NCI-H187 (cell line): Measurements from ENCODE around the gene TIMP3.

Experiments used
- DNase-seq, 2 experiments: peaks; one replicate each; lab custom pipeline; 2025; lab: John Stamatoyannopoulos, UW

The TIMP3 gene

GRCh38 chr22:32786027-32786418, 15.5 kb upstream of the TIMP3 start:
- DNase-seq, result no peak

DNA sequence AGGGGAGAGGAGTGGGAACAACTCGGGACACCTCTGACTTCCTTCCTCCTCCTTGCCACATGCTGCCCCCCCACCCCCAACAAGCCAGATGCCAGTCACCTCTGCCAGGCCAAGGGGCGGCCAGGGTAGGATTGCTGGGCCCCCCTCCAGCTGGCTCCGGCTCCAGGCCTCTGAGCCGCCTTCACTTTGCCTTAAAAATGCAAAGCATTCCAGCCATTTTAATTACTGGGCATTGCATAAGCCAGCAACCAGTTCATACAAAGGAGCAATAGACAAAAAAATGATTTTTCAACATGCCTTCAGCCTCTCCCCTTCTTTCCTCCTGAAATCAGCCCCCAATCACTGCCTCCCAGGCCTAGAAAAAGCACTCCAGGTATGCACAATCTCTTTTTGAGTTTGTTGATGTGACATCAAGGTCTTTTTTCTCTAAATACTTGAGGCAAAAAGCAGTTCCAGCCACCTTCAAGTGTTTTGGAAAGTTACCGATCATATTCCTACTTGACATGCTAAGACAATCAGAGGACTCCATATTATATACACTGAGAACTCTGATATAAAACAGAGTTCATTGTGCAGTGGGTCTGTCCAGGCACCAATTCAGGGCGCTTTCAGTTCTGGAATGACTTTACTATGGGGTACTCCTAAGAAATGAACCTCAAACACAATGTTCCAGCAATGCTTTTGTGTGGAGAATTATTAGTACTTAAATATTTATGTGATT, 12.4 kb upstream of the TIMP3 start:
- no peak for DNase-seq

DNA sequence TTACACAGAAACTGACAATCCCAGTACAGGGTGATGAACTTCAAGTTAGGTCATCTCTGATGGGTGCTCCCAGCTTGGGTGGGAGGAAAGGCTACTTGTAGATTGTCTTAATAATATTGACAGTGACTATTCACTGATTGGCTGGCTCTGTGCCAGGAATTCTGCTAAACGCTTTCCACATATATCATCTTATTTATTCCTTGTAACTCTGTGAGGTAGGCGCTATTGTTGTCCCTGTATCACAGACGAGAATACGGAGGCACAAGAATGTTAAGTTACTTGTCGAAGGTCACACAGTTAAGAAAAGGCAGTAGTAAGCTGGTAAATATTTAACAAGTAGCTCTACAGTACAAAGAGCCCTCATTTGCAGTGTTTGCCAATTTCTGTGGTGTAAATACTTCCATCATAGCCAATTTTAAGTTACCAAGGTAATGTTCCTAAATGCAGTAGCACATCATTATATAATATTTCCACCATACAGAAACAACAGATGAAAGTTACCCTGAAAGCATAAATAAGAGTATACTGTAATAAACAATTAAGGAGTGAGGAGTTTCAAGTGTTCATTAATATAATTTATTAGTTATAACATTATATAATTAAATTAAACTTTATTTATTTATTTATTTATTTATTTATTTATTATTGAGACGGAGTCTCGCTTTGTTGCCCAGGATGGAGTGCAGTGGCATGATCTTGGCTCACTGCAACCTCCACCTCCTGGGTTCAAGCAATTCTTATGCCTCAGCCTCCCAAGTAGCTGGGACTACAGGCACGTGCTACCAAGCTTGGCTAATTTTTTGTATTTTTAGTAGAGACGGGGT, 11.5 kb upstream of the TIMP3 start:
- no peak for DNase-seq

- DNase-seq, result no peak
Measured at GRCh38 chr22:32791056-32791455, 10.4 kb upstream of the TIMP3 start.

GRCh38 chr22:32791485-32791884, 10.0 kb upstream of the TIMP3 start:
- DNase-seq, result no peak

DNA sequence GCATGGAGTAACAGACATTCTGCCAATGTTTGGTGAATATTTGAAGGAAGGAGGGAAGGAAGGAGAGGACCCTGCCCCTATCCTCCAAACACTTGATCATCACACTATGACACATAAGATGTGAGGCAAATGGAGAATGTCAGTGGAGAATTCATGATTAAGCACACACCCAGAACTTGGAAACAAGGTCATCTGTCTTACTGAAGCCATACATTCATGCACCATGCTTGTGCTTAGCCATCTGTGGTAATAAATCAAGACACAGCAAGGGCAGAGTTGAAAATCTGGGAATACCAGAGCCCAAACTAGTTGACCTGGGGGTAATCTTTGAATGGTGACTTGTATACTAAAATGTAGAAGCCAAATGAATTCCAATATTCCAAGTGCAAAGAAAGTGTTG, 7.9 kb upstream of the TIMP3 start:
- DNase-seq, result no peak

DNA sequence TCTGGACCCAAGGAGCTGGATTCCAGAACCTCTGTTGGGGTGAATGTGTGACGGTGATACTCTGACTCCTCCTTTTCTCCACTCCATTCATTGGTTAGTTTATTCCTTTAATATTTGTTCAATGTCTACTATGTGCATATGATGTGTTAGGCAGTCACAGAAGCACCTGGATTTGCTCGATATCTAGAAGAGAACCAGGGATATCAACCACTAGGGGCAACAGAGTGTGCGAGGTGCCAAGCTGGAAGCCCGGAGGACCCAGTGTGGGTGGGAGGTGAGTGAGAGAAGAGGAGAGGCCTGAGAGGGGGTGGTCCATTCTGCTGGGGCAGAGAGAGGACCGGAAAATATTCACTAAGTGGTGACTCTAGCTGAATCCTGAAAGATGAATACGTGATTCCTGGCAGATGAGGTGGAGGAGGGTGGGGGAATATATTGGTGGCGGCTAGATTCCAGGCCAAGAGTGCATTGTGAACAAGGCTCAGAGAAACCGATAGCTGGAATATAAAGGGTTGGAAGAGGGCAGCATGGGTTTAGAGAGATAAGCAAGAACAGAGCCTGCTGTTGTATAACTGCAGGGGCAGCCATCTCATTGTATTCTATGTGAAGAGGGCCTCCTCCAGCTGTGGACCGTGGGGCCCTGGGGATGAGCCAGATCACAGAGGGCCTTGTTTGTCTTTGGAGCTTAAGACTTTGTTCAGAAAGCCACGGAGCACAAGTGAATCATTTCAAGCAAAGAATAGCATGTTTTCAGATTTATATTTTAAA, 6.9 kb upstream of the TIMP3 start:
- DNase-seq, result no peak

DNA sequence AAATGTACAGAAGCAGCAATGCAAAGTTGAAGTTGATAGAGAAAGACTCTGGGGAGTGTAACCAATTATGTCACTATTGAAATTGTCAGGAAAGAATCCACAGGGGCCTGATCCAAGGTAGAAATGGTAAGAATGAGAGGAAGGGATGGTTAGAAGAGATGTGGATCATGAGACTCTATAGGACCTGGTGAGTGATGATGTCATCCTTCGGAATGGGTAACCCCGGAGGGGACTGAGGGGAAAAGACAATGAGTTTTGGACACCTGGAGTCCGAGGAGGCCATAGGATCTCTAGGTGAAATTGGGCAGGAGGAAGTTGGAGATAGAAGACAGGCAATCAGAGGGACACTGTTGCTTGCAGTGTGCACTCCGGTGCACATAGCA, 6.3 kb upstream of the TIMP3 start:
- no peak for DNase-seq

DNA sequence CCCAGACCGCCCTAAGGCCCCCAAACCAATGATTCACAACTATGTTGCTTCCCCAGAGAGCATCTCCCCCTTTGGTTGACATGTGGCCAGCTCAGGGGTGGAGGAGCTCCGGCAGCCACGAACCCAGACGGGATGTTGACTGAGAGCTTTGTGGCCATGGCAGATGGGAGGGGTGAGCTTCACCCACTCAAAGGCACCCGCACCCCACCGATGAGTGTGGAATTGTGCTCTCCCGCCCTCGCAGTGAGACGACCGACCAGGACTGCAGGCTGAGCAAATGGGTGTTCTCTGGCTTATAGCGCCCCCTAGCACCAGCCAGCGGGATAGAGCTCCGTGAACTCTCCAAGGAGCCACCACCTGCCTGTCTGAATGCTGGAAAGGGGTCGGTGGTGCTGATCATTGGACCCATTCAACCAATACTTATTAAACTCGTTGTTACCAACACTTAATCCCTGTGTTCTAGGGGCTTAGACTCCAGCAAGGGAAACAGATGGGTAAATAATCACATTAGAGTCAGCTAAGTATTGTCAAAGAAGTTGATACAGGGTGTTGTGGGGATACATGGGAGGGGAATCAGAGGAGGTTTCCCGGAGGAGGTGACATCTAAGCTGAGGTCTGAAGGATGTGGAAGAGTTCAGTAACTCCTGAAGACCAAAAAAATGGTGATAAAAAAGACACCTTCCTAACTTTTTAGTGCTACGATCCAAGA, 4.5 kb upstream of the TIMP3 start:
- DNase-seq, result no peak

GRCh38 chr22:32799496-32799895, 2.0 kb upstream of the TIMP3 start:
- DNase-seq, result no peak

DNA sequence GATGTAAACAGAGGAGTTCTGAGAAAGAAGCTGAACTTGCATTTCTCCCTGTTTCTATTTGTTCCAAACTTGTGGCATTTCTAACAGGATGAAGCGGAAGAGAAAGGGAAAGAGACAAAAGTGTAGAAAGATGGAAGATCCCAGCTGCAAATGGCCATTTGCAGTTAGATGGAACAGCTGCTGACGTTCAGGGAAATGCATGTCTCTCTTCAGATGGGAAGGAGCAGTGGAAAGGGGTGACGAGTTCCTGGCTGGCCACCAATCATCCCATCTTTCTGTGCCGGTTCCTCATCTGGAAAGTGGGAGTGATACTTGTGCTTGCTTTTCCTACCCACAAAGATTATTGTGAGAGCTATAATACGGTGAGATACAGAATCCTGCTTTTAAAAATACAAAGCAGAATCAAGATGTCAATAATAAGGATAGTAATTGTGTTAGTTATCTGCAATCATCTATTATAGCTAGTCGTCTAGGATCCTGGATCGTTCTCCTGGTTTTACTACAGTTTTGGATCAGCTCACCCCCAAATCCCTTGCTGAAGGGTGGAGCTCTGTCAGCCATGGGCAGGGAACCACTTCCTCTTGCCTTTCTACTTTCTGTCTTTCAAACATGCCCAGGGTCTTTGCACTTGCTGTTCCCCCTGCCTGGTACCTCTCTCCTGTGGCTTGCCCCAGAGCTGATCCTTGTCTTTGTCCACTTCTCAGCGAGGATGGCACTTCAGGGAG, 1.2 kb upstream of the TIMP3 start:
- no peak for DNase-seq

DNA sequence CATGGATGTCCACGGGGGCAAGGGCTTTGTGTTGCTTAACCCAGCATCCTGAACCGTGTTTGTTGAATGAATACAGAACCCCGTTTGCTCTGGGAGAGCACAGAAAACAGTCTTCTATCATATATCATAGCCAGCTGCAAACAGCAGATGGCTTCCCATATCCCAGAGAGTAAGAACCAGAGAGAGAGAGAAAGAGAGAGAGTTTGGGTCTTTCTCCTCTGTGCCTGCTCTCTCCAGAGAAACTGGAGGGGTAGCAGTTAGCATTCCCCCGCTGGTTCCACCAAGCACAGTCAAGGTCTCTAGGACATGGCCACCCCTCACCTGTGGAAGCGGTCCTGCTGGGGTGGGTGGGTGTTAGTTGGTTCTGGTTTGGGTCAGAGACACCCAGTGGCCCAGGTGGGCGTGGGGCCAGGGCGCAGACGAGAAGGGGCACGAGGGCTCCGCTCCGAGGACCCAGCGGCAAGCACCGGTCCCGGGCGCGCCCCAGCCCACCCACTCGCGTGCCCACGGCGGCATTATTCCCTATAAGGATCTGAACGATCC, 440 bp upstream of the TIMP3 start:
- no peak for DNase-seq

DNA sequence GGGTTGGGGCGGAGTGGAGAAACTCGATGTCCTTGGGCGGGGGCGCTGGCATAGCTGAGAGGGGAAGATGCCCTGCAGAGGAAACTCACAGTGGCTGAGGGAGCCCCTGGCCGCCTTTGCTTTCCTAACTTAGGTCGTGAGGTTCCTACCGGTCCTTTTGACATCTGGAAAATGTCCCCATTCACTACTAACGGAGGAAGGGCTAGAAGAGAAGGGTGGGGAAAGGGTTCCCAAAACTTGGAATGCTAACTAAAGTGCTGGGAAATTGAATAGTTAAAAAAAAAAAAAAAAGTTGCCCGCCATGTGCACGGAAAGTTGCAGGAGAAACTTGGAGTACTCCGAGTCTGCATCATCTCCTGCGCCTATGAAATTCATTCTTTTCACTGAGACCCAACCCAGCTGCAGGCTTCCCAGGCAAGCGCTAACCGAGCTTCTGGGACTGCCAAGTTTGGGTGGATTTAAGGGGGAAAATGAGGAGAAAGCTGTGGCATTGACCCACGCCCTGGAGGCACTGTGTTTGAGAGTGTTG, 796 bp downstream of the TIMP3 start:
- no peak for DNase-seq

DNA sequence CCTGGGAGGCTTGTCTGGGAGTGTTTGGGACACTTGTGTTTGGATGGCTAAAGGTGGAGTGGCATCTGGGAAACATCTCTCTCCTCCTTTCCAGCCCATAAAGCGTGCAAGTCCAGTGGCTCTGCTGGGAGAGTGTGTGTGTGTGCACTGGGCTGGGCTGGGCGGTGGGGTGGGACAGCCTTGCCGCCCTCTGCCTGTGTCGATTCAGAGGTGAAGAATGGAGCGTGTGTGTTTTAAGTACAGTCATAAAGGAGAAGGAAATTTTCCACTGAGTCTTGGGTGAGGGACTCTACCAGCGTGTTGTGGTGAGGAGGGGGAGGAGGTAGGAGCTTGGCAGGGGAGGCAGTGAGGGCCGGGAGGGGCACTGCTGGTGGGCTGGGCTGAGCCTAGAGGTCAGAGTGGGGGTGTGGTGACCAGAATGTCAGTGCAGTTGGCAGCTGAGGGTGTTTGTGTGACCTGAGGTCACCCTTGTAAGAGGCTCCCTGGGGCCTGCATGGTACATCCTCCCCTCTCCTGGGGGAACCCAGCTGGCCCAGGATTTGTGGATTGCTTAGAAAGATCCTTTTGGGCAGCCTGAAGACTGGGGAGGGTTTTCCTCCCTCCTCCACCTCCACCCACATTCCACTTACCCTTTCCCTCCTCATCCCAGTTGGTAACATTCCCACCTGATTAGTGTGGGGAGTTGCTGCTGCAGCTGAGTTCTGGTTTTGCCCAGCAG, 1.7 kb downstream of the TIMP3 start:
- DNase-seq, result no peak

DNA sequence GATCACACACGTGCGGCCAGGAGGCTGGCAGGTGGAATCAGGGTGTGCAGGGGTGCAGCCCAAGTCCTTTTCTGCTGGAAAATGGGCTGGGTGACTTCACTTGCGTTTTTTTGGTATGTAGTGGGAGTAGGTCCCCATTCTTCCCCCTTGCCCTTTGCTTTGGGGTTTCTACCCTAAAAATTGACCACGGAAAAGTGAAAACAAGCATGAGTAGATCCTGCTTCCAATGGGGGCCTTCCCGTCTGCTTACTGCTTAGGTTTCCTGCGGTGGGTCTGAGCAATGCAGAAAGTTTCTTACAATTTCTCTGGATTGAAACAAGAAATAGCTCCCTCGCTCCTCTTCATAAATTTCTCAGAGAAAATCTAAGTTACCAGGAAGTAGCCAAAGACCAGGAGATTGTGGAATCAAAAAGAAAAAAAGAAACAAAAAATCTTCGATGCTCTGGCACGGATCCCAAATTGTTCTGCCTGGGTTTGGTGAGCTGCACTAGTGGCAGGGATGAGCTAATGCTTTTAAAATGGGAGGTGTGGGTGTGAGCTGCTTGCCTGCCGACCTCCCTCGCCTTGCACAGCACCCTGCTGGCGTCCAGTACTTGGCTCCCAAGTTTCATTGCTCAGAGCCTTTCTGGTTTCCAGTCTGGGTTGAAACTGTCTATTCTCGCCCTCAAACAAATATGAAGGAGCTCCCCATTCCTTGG, 2.4 kb downstream of the TIMP3 start:
- no peak for DNase-seq

DNA sequence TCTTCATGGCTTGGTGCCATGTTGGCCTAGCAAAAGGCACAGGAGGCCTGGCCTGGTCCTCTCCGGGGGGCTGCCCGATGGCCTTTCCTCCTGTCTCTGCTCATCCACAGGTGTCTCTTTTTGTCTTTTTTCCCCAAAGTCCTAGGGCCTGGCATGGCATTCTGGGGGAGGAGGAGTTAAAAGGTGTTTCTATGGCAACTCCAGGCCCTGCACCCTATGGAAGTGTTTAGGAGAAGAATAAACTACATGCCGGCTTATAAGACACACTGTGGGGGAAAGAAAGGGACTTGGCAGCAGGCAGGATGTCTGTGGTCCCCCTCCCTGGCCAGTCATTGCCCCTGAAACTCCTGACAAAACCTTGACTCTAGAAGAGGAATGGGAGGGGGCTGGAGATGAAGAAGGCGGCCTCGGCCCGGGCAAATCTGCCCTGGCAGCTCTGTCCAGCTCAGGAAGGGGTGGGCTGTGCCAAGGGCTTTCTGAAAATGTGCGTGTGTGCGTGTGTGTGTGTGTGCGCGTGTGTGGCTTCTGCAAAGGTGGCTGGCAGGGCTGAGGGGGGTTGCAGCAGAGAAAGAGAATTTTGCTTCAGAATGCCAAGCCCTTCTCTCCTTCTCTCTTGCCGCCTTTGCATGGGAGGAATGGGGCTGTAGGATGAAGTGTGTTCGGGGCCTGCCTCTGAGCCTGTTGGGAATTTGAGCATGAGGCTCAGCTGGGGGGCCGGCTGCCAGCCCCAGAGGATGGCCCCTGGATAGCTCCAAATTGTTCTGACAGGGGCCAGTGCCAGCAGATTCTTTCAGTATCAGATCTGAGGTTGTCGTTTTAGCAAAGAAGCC, 3.2 kb downstream of the TIMP3 start:
- no peak for DNase-seq

- DNase-seq, result no peak
Measured at GRCh38 chr22:32805361-32805881, 3.9 kb downstream of the TIMP3 start.

- no peak for DNase-seq
Measured at GRCh38 chr22:32806296-32806695, 4.8 kb downstream of the TIMP3 start.

- no peak for DNase-seq
Measured at GRCh38 chr22:32808038-32808445, 6.5 kb downstream of the TIMP3 start.
